ENCODE results near the gene LMO2.
"Not testable (repeated sequence)": the region's sequence is repeated elsewhere in the genome, so short reads cannot be mapped to it uniquely, and the experiment has no call there.

Gene LMO2

GRCh38 chr11:33934450-33934849 lies 42.6 kb upstream of the LMO2 start:
- H3K27ac Mint-ChIP-seq = no peak overlapping the region
- no peak for TF ChIP-seq CTCF (IDR thresholded peaks at IDR 0.05)
- H3K4me3 Mint-ChIP-seq = no peak overlapping the region
- H3K36me3 Mint-ChIP-seq (ENCODE audit: low read depth) = no peaks in the 10 kb centered on the region
- peaks cover 7% of the 10 kb centered on the region for H3K9me3 Mint-ChIP-seq
- peaks cover 16% of the 10 kb centered on the region for H3K27me3 Mint-ChIP-seq (ENCODE audit: low read depth, poor library complexity)
- H3K4me1 Mint-ChIP-seq = peaks cover 50% of the 10 kb centered on the region
- no peak for DNase-seq

- DNase-seq = no peak
- Mint-ChIP-seq H3K4me3 (no peak overlapping the region), H3K9me3 (peaks cover 7% of the 10 kb centered on the region), H3K27ac (no peak overlapping the region), H3K36me3 (ENCODE audit: low read depth) (no peaks in the 10 kb centered on the region), H3K27me3 (ENCODE audit: low read depth, poor library complexity) (peaks cover 17% of the 10 kb centered on the region), H3K4me1 (peaks cover 50% of the 10 kb centered on the region)
- TF ChIP-seq CTCF (IDR thresholded peaks at IDR 0.05) = no peak
Measured at GRCh38 chr11:33933602-33934001, 41.7 kb upstream of the LMO2 start.

GRCh38 chr11:33932721-33933120 lies 40.8 kb upstream of the LMO2 start:
- Mint-ChIP-seq H3K4me1 (peaks cover 44% of the 10 kb centered on the region), H3K27ac (no peak overlapping the region), H3K9me3 (peaks cover 7% of the 10 kb centered on the region), H3K27me3 (ENCODE audit: low read depth, poor library complexity) (peaks cover 17% of the 10 kb centered on the region), H3K4me3 (no peak overlapping the region), H3K36me3 (ENCODE audit: low read depth) (no peaks in the 10 kb centered on the region)
- DNase-seq = no peak
- no peak for TF ChIP-seq CTCF (IDR thresholded peaks at IDR 0.05)

- DNase-seq = not testable (repeated sequence)
- peaks cover 35% of the 10 kb centered on the region for H3K4me1 Mint-ChIP-seq
Measured at GRCh38 chr11:33931739-33932366, 40.0 kb upstream of the LMO2 start.

GRCh38 chr11:33931067-33931466 lies 39.2 kb upstream of the LMO2 start:
- Mint-ChIP-seq H3K4me3 (no peak overlapping the region), H3K9me3 (peaks cover 7% of the 10 kb centered on the region), H3K27ac (peak overlapping the region; percentile 23), H3K4me1 (peaks cover 31% of the 10 kb centered on the region), H3K27me3 (ENCODE audit: low read depth, poor library complexity) (peaks cover 17% of the 10 kb centered on the region), H3K36me3 (ENCODE audit: low read depth) (no peaks in the 10 kb centered on the region)
- no peak for TF ChIP-seq CTCF (IDR thresholded peaks at IDR 0.05)
- DNase-seq = no peak

More at GRCh38 chr11:33931739-33932366, 40.0 kb upstream of the LMO2 start:
- not testable (repeated sequence) for H3K4me3 Mint-ChIP-seq; H3K36me3 Mint-ChIP-seq (ENCODE audit: low read depth); H3K9me3 Mint-ChIP-seq; H3K27ac Mint-ChIP-seq
- H3K27me3 Mint-ChIP-seq (ENCODE audit: low read depth, poor library complexity) = peaks cover 13% of the 10 kb centered on the region

GRCh38 chr11:33930317-33931021 lies 38.6 kb upstream of the LMO2 start:
- Mint-ChIP-seq H3K4me1 (peaks cover 26% of the 10 kb centered on the region), H3K9me3 (peaks cover 7% of the 10 kb centered on the region), H3K27ac (peak overlapping the region; percentile 71), H3K36me3 (ENCODE audit: low read depth) (no peaks in the 10 kb centered on the region), H3K27me3 (ENCODE audit: low read depth, poor library complexity) (peaks cover 18% of the 10 kb centered on the region), H3K4me3 (no peak overlapping the region)
- DNase-seq = no peak
- TF ChIP-seq CTCF (IDR thresholded peaks at IDR 0.05) = no peak
